Panc1 (cell line): ENCODE data around the gene TRIM14. TPM values are rescaled to one million over a fixed set of nuclear protein-coding genes. Genes with fewer than 3 reads are reported as not detected.

ENCODE experiments used
- ATAC-seq: fragments of 200-7000 bp; cut with Tn5 transposase; 2 replicates; pipeline ENCODE4 v1.9.1; 2020; ENCODE audit warnings: mild to moderate bottlenecking, moderate library complexity
- BruUV-seq: library from RNA; stranded (reverse); fragments of 400-500 nt; replicated peaks from 2 replicates; lab custom pipeline; 2021; lab: Mats Ljungman, UMichigan
- CTCF ChIA-PET: fragments of 300-600 bp; sonication (Branson Sonifier 250); formaldehyde crosslinking; loops from one replicate; lab custom pipeline; 2022; ENCODE audit warnings: antibody characterized with exemption; lab: Charles Lee
- POLR2A ChIA-PET: fragments of 300-600 bp; sonication (Branson Sonifier 250); formaldehyde crosslinking; loops from one replicate; lab custom pipeline; 2022; ENCODE audit warnings: antibody characterized with exemption; lab: Charles Lee
- DNase-seq: peaks from one replicate; pipeline ENCODE4 v3.0.0-alpha.2; 2010; ENCODE audit warnings: low read depth, low spot score
- H3K27ac ChIP-seq: 2 replicates; pipeline ENCODE4 v1.5.1; 2011; ENCODE audit warnings: mild to moderate bottlenecking, low read length, inconsistent platforms
- H3K27me3 ChIP-seq: fragments of 200-500 bp; sonication (Bioruptor generic); 2 replicates; pipeline ENCODE4 v1.6.0; 2014; ENCODE audit warnings: low read length, inconsistent platforms; ENCODE audit not compliant: control insufficient read depth, insufficient read depth
- H3K36me3 ChIP-seq: fragments of 200-500 bp; sonication (Bioruptor generic); 2 replicates; pipeline ENCODE4 v1.5.1; 2014; ENCODE audit warnings: inconsistent platforms, mild to moderate bottlenecking, low read length, moderate library complexity; ENCODE audit not compliant: control insufficient read depth, insufficient read depth
- H3K4me1 ChIP-seq: 2 replicates; pipeline ENCODE4 v1.5.1; 2011; ENCODE audit warnings: inconsistent platforms, mild to moderate bottlenecking, low read length, moderate library complexity; ENCODE audit not compliant: control insufficient read depth, insufficient read depth
- H3K4me3 ChIP-seq, 2 experiments: 2 replicates each; pipeline ENCODE4 v1.5.1; 2011 to 2012; ENCODE audit warnings: low read depth in 2 of 2, low read length in 2 of 2, mild to moderate bottlenecking in 2 of 2, inconsistent platforms in 1 of 2, moderate library complexity in 1 of 2
- H3K9me3 ChIP-seq: fragments of 200-500 bp; sonication (Bioruptor generic); 2 replicates; pipeline ENCODE4 v1.5.1; 2014; ENCODE audit warnings: low read depth, mild to moderate bottlenecking, inconsistent platforms, low read length, moderate library complexity; ENCODE audit not compliant: control insufficient read depth, insufficient read depth
- CTCF ChIP-seq: fragments of 450-650 bp; IDR thresholded peaks from 2 replicates; pipeline ENCODE4 v1.5.1; 2017; ENCODE audit warnings: mild to moderate bottlenecking
- POLR2AphosphoS5 ChIP-seq: IDR thresholded peaks from 2 replicates; pipeline ENCODE4 v1.6.1; 2012; ENCODE audit warnings: mild to moderate bottlenecking, low read depth, low read length, moderate library complexity
- SIN3A ChIP-seq: IDR thresholded peaks from 2 replicates; pipeline ENCODE4 v1.6.1; 2012; ENCODE audit warnings: low read depth, mild to moderate bottlenecking, low read length, moderate library complexity, borderline replicate concordance; ENCODE audit not compliant: insufficient read depth
- TCF7L2 ChIP-seq: IDR thresholded peaks from 2 replicates; pipeline ENCODE4 v1.6.1; 2011; ENCODE audit warnings: mild to moderate bottlenecking, low read depth, low read length, inconsistent platforms
- in situ Hi-C: cut with HindIII; loops from 2 replicates; pipeline ENCODE4 v1.10.0; 2016; ENCODE audit warnings: low sequenced_read_pairs, low pct_unique_long_range_greater_than_20kb
- intact Hi-C: fragments of 100-400 bp; cut with micrococcal nuclease; formaldehyde crosslinking; loops from one replicate; pipeline ENCODE4 v1.10.0; 2022; ENCODE audit not compliant: unreplicated experiment
- total RNA-seq: library from RNA; stranded (reverse); gene quantifications from one replicate; pipeline ENCODE4 v1.2.1, GENCODE V29; 2021; ENCODE audit not compliant: unreplicated experiment
- TF ChIP-seq, protein P1 (sequence below), 2 experiments: IDR thresholded peaks; 2 replicates each; pipeline ENCODE4 v1.6.1; 2011 to 2012; ENCODE audit warnings: low read depth in 2 of 2, control low read depth in 1 of 2, low read length in 1 of 2, mild to moderate bottlenecking in 1 of 2, moderate library complexity in 1 of 2; ENCODE audit not compliant: insufficient read depth in 1 of 2

The TRIM14 gene
- total RNA-seq, 1 experiment from 2014 or later = 9.7 TPM

- DNase-seq (no peak), ATAC-seq (no peak)
- ChIA-PET CTCF (no interaction called here), POLR2A (no interaction called here)
- no peak overlapping the region for H3K4me3 ChIP-seq
- H3K4me1 ChIP-seq = no peaks in the 10 kb centered on the region
- intact Hi-C loops = no loop called here
- no peaks in the 10 kb centered on the region for H3K9me3 ChIP-seq
- no TSS peak for BruUV-seq
- in situ Hi-C loops = no loop called here
- H3K36me3 ChIP-seq = no peaks in the 10 kb centered on the region
- no peak overlapping the region for H3K27ac ChIP-seq
- no peaks in the 10 kb centered on the region for H3K27me3 ChIP-seq
- no peak for TF ChIP-seq TCF7L2
- no peak for TF ChIP-seq SIN3A
- TF ChIP-seq CTCF = no peak
- TF ChIP-seq, protein P1, sequence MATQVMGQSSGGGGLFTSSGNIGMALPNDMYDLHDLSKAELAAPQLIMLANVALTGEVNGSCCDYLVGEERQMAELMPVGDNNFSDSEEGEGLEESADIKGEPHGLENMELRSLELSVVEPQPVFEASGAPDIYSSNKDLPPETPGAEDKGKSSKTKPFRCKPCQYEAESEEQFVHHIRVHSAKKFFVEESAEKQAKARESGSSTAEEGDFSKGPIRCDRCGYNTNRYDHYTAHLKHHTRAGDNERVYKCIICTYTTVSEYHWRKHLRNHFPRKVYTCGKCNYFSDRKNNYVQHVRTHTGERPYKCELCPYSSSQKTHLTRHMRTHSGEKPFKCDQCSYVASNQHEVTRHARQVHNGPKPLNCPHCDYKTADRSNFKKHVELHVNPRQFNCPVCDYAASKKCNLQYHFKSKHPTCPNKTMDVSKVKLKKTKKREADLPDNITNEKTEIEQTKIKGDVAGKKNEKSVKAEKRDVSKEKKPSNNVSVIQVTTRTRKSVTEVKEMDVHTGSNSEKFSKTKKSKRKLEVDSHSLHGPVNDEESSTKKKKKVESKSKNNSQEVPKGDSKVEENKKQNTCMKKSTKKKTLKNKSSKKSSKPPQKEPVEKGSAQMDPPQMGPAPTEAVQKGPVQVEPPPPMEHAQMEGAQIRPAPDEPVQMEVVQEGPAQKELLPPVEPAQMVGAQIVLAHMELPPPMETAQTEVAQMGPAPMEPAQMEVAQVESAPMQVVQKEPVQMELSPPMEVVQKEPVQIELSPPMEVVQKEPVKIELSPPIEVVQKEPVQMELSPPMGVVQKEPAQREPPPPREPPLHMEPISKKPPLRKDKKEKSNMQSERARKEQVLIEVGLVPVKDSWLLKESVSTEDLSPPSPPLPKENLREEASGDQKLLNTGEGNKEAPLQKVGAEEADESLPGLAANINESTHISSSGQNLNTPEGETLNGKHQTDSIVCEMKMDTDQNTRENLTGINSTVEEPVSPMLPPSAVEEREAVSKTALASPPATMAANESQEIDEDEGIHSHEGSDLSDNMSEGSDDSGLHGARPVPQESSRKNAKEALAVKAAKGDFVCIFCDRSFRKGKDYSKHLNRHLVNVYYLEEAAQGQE (IDR thresholded peaks at IDR 0.05; ENCODE audit: insufficient read depth in 1 of 2, low read depth in 2 of 2, low read length in 1 of 2) = no peak
- TF ChIP-seq POLR2AphosphoS5 = no peak
These were observed 16.5 kb upstream of the TRIM14 start for GRCh38 chr9:98135558-98135934.

DNA sequence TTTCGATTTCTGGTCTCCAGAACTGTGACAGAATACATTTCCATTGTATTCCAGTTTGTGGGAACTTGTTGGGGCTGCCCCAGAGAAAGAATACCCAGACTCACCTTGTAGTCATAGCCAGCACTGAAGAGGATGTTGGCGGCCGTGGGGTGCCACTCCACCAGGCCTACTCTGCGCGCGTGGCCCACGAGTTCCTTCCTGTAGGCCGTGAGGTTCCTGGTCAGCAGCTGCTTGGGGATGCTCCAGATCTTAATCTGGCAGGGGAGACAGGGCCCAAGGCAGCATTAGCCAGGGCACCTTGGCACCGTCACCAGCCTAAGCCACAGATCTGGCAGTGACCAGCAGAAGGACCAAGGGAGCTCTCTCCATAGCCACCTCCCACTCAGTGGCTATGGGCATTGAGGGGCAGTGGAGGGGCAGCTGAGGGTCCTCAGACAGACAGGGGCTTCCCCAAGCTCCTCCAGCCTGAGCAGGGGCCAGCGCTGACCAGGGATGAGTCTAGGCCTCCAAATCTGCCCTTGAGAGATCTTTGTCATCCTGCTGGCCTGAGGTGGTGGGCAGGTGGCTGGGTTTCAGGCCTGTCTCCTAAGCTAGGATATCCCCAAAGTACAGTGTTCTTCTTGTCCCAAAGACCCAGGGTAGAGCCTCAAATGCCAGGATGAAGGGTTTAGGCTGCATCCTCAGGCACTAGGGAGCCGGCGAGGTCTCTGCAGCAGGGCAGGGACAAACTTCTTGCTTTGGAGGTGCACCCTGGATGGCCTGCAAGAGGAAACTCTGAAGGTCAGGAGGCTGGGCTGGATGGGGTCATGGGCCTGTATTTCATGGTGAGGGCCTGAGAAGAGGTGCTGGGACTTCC, 15.9 kb upstream of the TRIM14 start:
- Histone ChIP-seq H3K4me1 (no peaks in the 10 kb centered on the region), H3K9me3 (no peaks in the 10 kb centered on the region), H3K4me3 (no peak overlapping the region), H3K36me3 (no peaks in the 10 kb centered on the region), H3K27ac (no peak overlapping the region), H3K27me3 (no peaks in the 10 kb centered on the region)
- DNase-seq (no peak), ATAC-seq (no peak)
- in situ Hi-C loops (no loop called here), intact Hi-C loops (no loop called here)
- ChIA-PET CTCF (no interaction called here), POLR2A (no interaction called here)
- TF ChIP-seq CTCF (no peak), POLR2AphosphoS5 (no peak), SIN3A (no peak), TCF7L2 (no peak)
- TF ChIP-seq, protein P1 (IDR thresholded peaks at IDR 0.05; ENCODE audit: insufficient read depth in 1 of 2, low read depth in 2 of 2, low read length in 1 of 2) = no peak
- no TSS peak for BruUV-seq
